Lower leg skin (tissue), 3 donors: Measurements from ENCODE around the gene MPST.

Source experiments
- POLR2A ChIP-seq, 2 donors: fragments of 450-650 bp; IDR thresholded peaks; one replicate each; pipeline ENCODE4 v1.6.1; 2016 to 2017; ENCODE audit warnings: antibody characterized with exemption in 2 of 2, mild to moderate bottlenecking in 1 of 2, moderate library complexity in 1 of 2
- TF ChIP-seq, protein P1 (sequence below), 3 donors: fragments of 450-650 bp; IDR thresholded peaks; one replicate each; pipeline ENCODE4 v1.5.1; 2016; ENCODE audit warnings: antibody characterized with exemption in 3 of 3, mild to moderate bottlenecking in 3 of 3, moderate library complexity in 2 of 3

DNA sequence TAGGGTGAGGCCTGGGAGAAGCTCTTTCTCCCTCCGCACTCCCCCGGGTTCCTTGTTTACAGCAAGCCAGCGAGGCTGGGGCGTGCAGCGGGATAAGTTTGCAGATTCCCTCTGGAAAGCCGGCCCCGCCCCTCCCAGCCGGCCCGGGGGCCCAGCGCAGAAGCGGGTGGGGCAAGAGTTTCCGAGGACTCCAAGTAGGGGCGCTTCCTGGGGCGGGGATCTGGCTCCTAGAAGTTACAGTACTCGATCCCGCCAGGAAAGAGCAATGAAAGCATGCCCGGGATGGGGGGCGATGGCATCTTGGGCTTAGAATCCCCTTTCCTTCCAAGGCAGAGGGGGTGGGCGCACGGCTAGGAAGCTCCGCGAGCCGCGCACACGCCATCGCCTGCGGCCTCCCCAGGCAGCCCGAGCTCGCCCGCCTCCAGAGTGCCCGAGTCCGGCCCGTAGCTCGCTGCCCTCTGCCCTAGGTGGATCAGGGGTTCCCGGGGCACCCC is 680 bp upstream of the MPST start:
- TF ChIP-seq, protein P1, sequence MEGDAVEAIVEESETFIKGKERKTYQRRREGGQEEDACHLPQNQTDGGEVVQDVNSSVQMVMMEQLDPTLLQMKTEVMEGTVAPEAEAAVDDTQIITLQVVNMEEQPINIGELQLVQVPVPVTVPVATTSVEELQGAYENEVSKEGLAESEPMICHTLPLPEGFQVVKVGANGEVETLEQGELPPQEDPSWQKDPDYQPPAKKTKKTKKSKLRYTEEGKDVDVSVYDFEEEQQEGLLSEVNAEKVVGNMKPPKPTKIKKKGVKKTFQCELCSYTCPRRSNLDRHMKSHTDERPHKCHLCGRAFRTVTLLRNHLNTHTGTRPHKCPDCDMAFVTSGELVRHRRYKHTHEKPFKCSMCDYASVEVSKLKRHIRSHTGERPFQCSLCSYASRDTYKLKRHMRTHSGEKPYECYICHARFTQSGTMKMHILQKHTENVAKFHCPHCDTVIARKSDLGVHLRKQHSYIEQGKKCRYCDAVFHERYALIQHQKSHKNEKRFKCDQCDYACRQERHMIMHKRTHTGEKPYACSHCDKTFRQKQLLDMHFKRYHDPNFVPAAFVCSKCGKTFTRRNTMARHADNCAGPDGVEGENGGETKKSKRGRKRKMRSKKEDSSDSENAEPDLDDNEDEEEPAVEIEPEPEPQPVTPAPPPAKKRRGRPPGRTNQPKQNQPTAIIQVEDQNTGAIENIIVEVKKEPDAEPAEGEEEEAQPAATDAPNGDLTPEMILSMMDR (IDR thresholded peaks at IDR 0.05) = no peak
- TF ChIP-seq POLR2A (IDR thresholded peaks at IDR 0.05) = no peak
